K562 (cell line): ENCODE measurements around the gene GPSM3. TPM values are rescaled to one million over a fixed set of nuclear protein-coding genes. Genes with fewer than 3 reads are reported as not detected.

Experiments
- ESRRB ChIP-seq: fragments of 250-450 bp; sonication (Bioruptor Pico); IDR thresholded peaks from 2 replicates; pipeline ENCODE4 v1.5.0; 2020; ENCODE audit warnings: mild to moderate bottlenecking, moderate library complexity, borderline replicate concordance
- JUND ChIP-seq, 2 experiments: IDR thresholded peaks; 2 replicates in 1 of 2; 3 replicates in 1 of 2; pipeline ENCODE4 v1.6.1; 2011; ENCODE audit warnings: borderline replicate concordance in 2 of 2, low read depth in 2 of 2, low read length in 2 of 2, improper control_type of control experiment in 1 of 2, missing biosample characterization in 1 of 2, missing genetic modification characterization in 1 of 2, missing genetic modification reagents in 1 of 2
- NR2C1 ChIP-seq, 2 experiments: fragments of 450-650 bp; IDR thresholded peaks; 2 replicates each; pipeline ENCODE4 v1.6.1; 2017; ENCODE audit warnings: mild to moderate bottlenecking in 2 of 2, antibody characterized with exemption in 1 of 2, inconsistent platforms in 1 of 2, missing compliant biosample characterization in 1 of 2, missing genetic modification characterization in 1 of 2
- TOE1 ChIP-seq, 2 experiments: fragments of 450-650 bp in 1 of 2; sonication (generic) in 1 of 2; formaldehyde crosslinking in 1 of 2; IDR thresholded peaks; 2 replicates each; pipeline versions ENCODE4 v1.7.1 to v1.8.0; 2016 to 2022; ENCODE audit warnings: borderline replicate concordance in 2 of 2, mild to moderate bottlenecking in 2 of 2, antibody characterized with exemption in 1 of 2, inconsistent platforms in 1 of 2, low read depth in 1 of 2, missing genetic modification reagents in 1 of 2, moderate library complexity in 1 of 2
- ZNF263 ChIP-seq: sonication (generic); formaldehyde crosslinking; IDR thresholded peaks from 2 replicates; pipeline ENCODE4 v1.8.0; 2022; ENCODE audit warnings: mild to moderate bottlenecking, missing genetic modification reagents, borderline replicate concordance
- polyA plus RNA-seq, 8 experiments: library from polyadenylated mRNA; depleted of rRNA in 4 of 8; stranded (reverse) in 5 of 8; unstranded in 3 of 8; fragments of >200 nt; fragmentation: Nextera tagmentation in 2 of 8; fragmentation: Illumina TruSeq in 1 of 8; extraction: Ambion mirVana in 2 of 8; extraction: Trizol in 1 of 8; gene quantifications; 2 replicates each; pipeline versions ENCODE4 v1.2.1 to v1.2.3, GENCODE V29; 2011 to 2014; ENCODE audit warnings: inconsistent platforms in 1 of 8, missing spikeins in 1 of 8
- total RNA-seq, 7 experiments: library from RNA; depleted of rRNA in 6 of 7; stranded (reverse); fragments of >200 nt in 6 of 7; fragmentation: Illumina TruSeq in 2 of 7; extraction: Trizol in 2 of 7; gene quantifications; 2 replicates each; pipeline versions ENCODE4 v1.2.1 to v1.2.3, GENCODE V29; 2011 to 2021; ENCODE audit warnings: low replicate concordance in 1 of 7
- TF ChIP-seq, protein P1 (sequence below), 2 experiments: fragments of 450-650 bp; IDR thresholded peaks; 2 replicates each; pipeline ENCODE4 v1.6.1; 2018; ENCODE audit warnings: mild to moderate bottlenecking in 2 of 2, low read depth in 1 of 2; ENCODE audit not compliant: partially characterized antibody in 2 of 2
- TF ChIP-seq, protein P2 (sequence below), 3 experiments: fragments of 200-800 bp in 1 of 3; sonication (Bioruptor generic) in 1 of 3; sonication (generic) in 1 of 3; formaldehyde crosslinking in 1 of 3; IDR thresholded peaks; 2 replicates each; pipeline versions ENCODE4 v1.6.1 to v1.8.0; 2016 to 2022; ENCODE audit warnings: mild to moderate bottlenecking in 2 of 3, missing compliant biosample characterization in 2 of 3, missing genetic modification characterization in 2 of 3, missing genetic modification reagents in 1 of 3

GPSM3 gene
- total and polyA plus RNA-seq, 9 of the 15 experiments (the other 6 are each of a cell fraction or from before 2014, with no cell fraction given), result 5.3 to 42.6 (median 24.4) TPM

DNA sequence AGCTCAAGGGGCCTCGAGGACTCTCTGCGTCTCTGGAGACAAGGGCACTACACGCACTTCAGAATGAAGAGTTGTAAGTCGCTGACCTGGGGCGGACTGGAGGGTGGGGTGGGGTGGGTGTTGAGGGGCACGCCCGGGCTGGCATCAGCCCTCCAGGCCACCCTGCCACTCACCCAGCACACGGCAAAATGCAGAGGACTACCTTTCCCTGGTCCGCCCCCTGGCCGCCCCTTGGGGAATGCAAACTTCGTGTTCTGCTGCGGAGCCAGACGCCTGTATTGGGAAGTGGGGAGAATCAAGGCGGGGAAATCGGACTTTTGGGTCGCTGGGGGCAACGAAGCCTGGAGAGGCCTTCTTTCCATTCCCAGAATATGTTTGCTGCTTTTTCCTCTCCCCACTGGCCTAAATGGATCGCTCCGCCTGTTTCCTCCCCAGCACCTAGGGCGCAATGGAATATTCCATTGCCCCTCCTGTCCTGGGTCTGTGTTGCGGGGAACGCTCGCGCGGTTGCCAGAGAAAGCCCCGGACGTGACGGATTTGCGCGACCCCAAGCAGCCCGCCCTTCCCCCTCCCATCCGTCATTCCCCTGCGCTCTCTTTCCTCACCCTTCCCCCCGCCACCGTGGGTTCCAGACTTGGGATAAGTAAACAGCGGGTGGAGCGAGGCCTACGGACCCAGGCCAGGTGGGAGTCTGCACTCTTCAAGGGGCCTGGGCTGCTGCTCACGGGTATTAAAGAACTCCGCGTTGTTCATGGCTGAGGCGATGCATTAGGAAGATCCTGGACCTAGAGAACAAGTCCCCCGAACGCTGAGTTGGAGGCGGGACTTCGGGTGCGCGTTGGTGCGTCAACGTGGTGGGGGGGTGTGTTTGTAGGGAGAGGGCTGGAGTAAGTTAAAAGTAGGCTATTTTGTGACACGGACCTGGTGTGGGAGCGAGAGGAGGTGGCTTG lies 38.6 kb downstream of the GPSM3 start, which contains the start of gene PPT2 (continued):
- TF ChIP-seq, protein P1, sequence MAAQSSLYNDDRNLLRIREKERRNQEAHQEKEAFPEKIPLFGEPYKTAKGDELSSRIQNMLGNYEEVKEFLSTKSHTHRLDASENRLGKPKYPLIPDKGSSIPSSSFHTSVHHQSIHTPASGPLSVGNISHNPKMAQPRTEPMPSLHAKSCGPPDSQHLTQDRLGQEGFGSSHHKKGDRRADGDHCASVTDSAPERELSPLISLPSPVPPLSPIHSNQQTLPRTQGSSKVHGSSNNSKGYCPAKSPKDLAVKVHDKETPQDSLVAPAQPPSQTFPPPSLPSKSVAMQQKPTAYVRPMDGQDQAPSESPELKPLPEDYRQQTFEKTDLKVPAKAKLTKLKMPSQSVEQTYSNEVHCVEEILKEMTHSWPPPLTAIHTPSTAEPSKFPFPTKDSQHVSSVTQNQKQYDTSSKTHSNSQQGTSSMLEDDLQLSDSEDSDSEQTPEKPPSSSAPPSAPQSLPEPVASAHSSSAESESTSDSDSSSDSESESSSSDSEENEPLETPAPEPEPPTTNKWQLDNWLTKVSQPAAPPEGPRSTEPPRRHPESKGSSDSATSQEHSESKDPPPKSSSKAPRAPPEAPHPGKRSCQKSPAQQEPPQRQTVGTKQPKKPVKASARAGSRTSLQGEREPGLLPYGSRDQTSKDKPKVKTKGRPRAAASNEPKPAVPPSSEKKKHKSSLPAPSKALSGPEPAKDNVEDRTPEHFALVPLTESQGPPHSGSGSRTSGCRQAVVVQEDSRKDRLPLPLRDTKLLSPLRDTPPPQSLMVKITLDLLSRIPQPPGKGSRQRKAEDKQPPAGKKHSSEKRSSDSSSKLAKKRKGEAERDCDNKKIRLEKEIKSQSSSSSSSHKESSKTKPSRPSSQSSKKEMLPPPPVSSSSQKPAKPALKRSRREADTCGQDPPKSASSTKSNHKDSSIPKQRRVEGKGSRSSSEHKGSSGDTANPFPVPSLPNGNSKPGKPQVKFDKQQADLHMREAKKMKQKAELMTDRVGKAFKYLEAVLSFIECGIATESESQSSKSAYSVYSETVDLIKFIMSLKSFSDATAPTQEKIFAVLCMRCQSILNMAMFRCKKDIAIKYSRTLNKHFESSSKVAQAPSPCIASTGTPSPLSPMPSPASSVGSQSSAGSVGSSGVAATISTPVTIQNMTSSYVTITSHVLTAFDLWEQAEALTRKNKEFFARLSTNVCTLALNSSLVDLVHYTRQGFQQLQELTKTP (IDR thresholded peaks at IDR 0.05; ENCODE audit: low read depth in 1 of 2, partially characterized antibody in 2 of 2), result peak in 1 of 2 experiments; percentile 16
- TF ChIP-seq ESRRB (CRISPR knock-in tag) (no peak), ZNF263 (CRISPR knock-in tag) (no peak), TOE1 (IDR thresholded peaks at IDR 0.05; ENCODE audit: borderline replicate concordance) (peak; percentile 89), TOE1 (CRISPR knock-in tag; IDR thresholded peaks at IDR 0.05; ENCODE audit: borderline replicate concordance, low read depth) (peak; percentile 88; the same call in 1 of the 2 replicates), JUND (IDR thresholded peaks at IDR 0.05; ENCODE audit: borderline replicate concordance, low read depth, low read length) (peak; percentile 94), JUND (tag; IDR thresholded peaks at IDR 0.05; ENCODE audit: borderline replicate concordance, low read depth, low read length) (peak; percentile 55; the same call in 1 of the 3 replicates), NR2C1 (IDR thresholded peaks at IDR 0.05) (peak; percentile 69), NR2C1 (tag; IDR thresholded peaks at IDR 0.05) (peak; percentile 59)
- TF ChIP-seq, protein P2, sequence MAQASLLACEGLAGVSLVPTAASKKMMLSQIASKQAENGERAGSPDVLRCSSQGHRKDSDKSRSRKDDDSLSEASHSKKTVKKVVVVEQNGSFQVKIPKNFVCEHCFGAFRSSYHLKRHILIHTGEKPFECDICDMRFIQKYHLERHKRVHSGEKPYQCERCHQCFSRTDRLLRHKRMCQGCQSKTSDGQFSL (CRISPR knock-in tag; IDR thresholded peaks at IDR 0.05), result peak; percentile 94
- TF ChIP-seq, protein P2 (tag; IDR thresholded peaks at IDR 0.05), result no peak
